Mammary epithelial cell (primary cell): Measurements from ENCODE around the gene GCH1.
"Not testable (repeated sequence)": the region's sequence is repeated elsewhere in the genome, so short reads cannot be mapped to it uniquely, and the experiment has no call there.

Experiments used
- CTCF ChIP-seq, 2 donors: IDR thresholded peaks in 1 of 2; conservative IDR thresholded peaks in 1 of 2; 2 replicates each; pipeline ENCODE4 v1.5.1; 2011 to 2012; ENCODE audit warnings: inconsistent platforms in 2 of 2, low read length in 2 of 2, mild to moderate bottlenecking in 2 of 2, control low read depth in 1 of 2, low read depth in 1 of 2; ENCODE audit not compliant: insufficient read depth in 1 of 2; ENCODE audit errors: extremely low read depth in 1 of 2
- EZH2 ChIP-seq: IDR thresholded peaks from 2 replicates; pipeline ENCODE4 v1.6.1; 2012; ENCODE audit warnings: low read length, inconsistent platforms, borderline replicate concordance

- TF ChIP-seq CTCF (conservative IDR thresholded peaks at IDR 0.05 in 1 of 2, IDR thresholded peaks at IDR 0.05 in 1 of 2; ENCODE audit: extremely low read depth in 1 of 2, insufficient read depth in 1 of 2, low read depth in 1 of 2, low read length in 2 of 2); EZH2: not testable (repeated sequence)
Observed at GRCh38 chr14:54801482-54801881, 101.1 kb downstream of the GCH1 start.
